GM12878 (cell line): ENCODE results near the gene GNAI2. TPM values are rescaled to one million over a fixed set of nuclear protein-coding genes. Genes with fewer than 3 reads are reported as not detected.

Source experiments
- ATAC-seq: fragments of 200-7000 bp; cut with Tn5 transposase; 3 replicates; pipeline ENCODE4 v1.9.1; 2020; ENCODE audit warnings: mild to moderate bottlenecking, moderate library complexity
- BruUV-seq: library from RNA; stranded (reverse); fragments of 400-500 nt; replicated peaks from 2 replicates; lab custom pipeline; 2021; lab: Mats Ljungman, UMichigan
- CTCF ChIA-PET: fragments of 300-600 bp; sonication (Branson Sonifier 250); formaldehyde crosslinking; extraction: SDS; loops from one replicate; lab custom pipeline; 2021; ENCODE audit warnings: inconsistent platforms; lab: Yijun Ruan, JAX
- POLR2A ChIA-PET: fragments of 350-600 bp; formaldehyde crosslinking; extraction: SDS; loops from one replicate; lab custom pipeline; 2021; ENCODE audit warnings: inconsistent platforms; lab: Charles Lee
- RAD21 ChIA-PET: fragments of 300-600 bp; sonication (Branson Sonifier 250); formaldehyde crosslinking; loops from one replicate; lab custom pipeline; 2023; ENCODE audit warnings: antibody characterized with exemption; ENCODE audit not compliant: unreplicated experiment; lab: Charles Lee
- SMC1A ChIA-PET: fragments of 300-600 bp; sonication (Branson Sonifier 250); formaldehyde crosslinking; loops from one replicate; lab custom pipeline; 2023; ENCODE audit not compliant: unreplicated experiment, uncharacterized antibody; lab: Charles Lee
- DNase-seq: peaks from one replicate; pipeline ENCODE4 v3.0.0-alpha.2; 2011; ENCODE audit warnings: low read depth, low spot score
- FAIRE-seq: peaks from 3 replicates; lab custom pipeline; 2011; peaks lifted over from hg19 to GRCh38; lab: Jason Lieb, UNC
- H2AFZ ChIP-seq: 2 replicates; pipeline ENCODE4 v1.6.0; 2011; ENCODE audit warnings: low read depth, low read length, control low read depth; ENCODE audit not compliant: control insufficient read depth
- H3K27ac ChIP-seq: 2 replicates; pipeline ENCODE4 v1.5.1; 2011; ENCODE audit warnings: control low read depth; ENCODE audit not compliant: control insufficient read depth, insufficient read depth
- H3K27me3 ChIP-seq, 2 experiments: replicated peaks in 1 of 2; 2 replicates each; pipeline versions ENCODE4 v1.6.0 to v1.6.1; 2011; ENCODE audit warnings: low read length in 1 of 2; ENCODE audit not compliant: control insufficient read depth in 2 of 2, insufficient read depth in 2 of 2
- H3K36me3 ChIP-seq, 2 experiments: 2 replicates each; pipeline ENCODE4 v1.5.1; 2011; ENCODE audit warnings: low read length in 1 of 2; ENCODE audit not compliant: control insufficient read depth in 2 of 2, insufficient read depth in 2 of 2
- H3K4me1 ChIP-seq: 2 replicates; pipeline ENCODE4 v1.6.1; 2011; ENCODE audit warnings: mild to moderate bottlenecking, low read length, moderate library complexity, mixed read lengths; ENCODE audit not compliant: control insufficient read depth, insufficient read depth
- H3K4me2 ChIP-seq: 2 replicates; pipeline ENCODE4 v1.6.0; 2011; ENCODE audit warnings: control low read depth; ENCODE audit not compliant: control insufficient read depth, insufficient read depth
- H3K4me3 ChIP-seq: fragments of 200-600 bp; sonication (generic); 2 replicates; pipeline ENCODE4 v1.5.1; 2016
- H3K79me2 ChIP-seq: 2 replicates; pipeline ENCODE4 v1.6.0; 2011; ENCODE audit warnings: low read length; ENCODE audit not compliant: control insufficient read depth, insufficient read depth
- H3K9ac ChIP-seq: 2 replicates; pipeline ENCODE4 v1.8.0; 2011; ENCODE audit warnings: low read length, control low read depth, mixed read lengths; ENCODE audit not compliant: control insufficient read depth, insufficient read depth
- H3K9me3 ChIP-seq: replicated peaks from 3 replicates; pipeline ENCODE4 v1.5.1; 2011; ENCODE audit warnings: mild to moderate bottlenecking, low read length; ENCODE audit not compliant: control insufficient read depth, insufficient read depth
- H4K20me1 ChIP-seq: 2 replicates; pipeline ENCODE4 v1.6.0; 2011; ENCODE audit not compliant: control insufficient read depth, insufficient read depth
- BACH1 ChIP-seq: fragments of 450-650 bp; IDR thresholded peaks from 2 replicates; pipeline ENCODE4 v1.6.1; 2017; ENCODE audit warnings: mild to moderate bottlenecking, borderline replicate concordance
- BCLAF1 ChIP-seq: fragments of 450-650 bp; IDR thresholded peaks from 2 replicates; pipeline ENCODE4 v1.6.1; 2017; ENCODE audit warnings: antibody characterized with exemption, mild to moderate bottlenecking, moderate library complexity
- MXI1 ChIP-seq: fragments of 150-350 bp; IDR thresholded peaks from 2 replicates; pipeline ENCODE4 v1.6.1; 2011; ENCODE audit warnings: low read depth, mild to moderate bottlenecking, inconsistent platforms, low read length, improper control_type of control experiment
- NBN ChIP-seq: fragments of 450-650 bp; IDR thresholded peaks from 2 replicates; pipeline ENCODE4 v1.6.1; 2016
- NRF1 ChIP-seq: conservative IDR thresholded peaks from 2 replicates; pipeline ENCODE4 v1.6.1; 2011; ENCODE audit warnings: mild to moderate bottlenecking, low read depth, low read length, improper control_type of control experiment
- RELB ChIP-seq: fragments of 450-650 bp; IDR thresholded peaks from 2 replicates; pipeline ENCODE4 v1.6.1; 2017; ENCODE audit warnings: low read depth, mild to moderate bottlenecking, moderate library complexity
- SPI1 ChIP-seq: IDR thresholded peaks from 2 replicates; pipeline ENCODE4 v1.6.1; 2011; ENCODE audit warnings: low read depth, mild to moderate bottlenecking, low read length, moderate library complexity, borderline replicate concordance; ENCODE audit not compliant: insufficient read depth
- TBL1XR1 ChIP-seq: IDR thresholded peaks from 2 replicates; pipeline ENCODE4 v1.6.1; 2012; ENCODE audit warnings: low read depth, low read length, improper control_type of control experiment
- ZSCAN29 ChIP-seq: fragments of 450-650 bp; IDR thresholded peaks from 2 replicates; pipeline ENCODE4 v1.6.1; 2017; ENCODE audit warnings: mild to moderate bottlenecking, moderate library complexity
- WGBS: methylation state at CpG from one replicate; pipeline ENCODE4 v1.1.6; 2016; ENCODE audit warnings: low lambda C conversion rate; ENCODE audit not compliant: insufficient replicate concordance, insufficient coverage; ENCODE audit errors: missing lambda C conversion rate; 5-methylcytosine and 5-hydroxymethylcytosine counted together
- in situ Hi-C: fragments of 300-500 bp; cut with MboI; formaldehyde crosslinking; loops from 9 replicates; pipeline ENCODE4 v1.14.3; 2018; ENCODE audit warnings: mixed read lengths
- intact Hi-C: fragments of 100-400 bp; cut with micrococcal nuclease; formaldehyde crosslinking; loops from one replicate; pipeline ENCODE4 v1.14.2; 2022; ENCODE audit not compliant: unreplicated experiment
- polyA plus RNA-seq, 11 experiments: library from polyadenylated mRNA; depleted of rRNA in 4 of 11; unstranded in 6 of 11; stranded (reverse) in 5 of 11; fragments of >200 nt; fragmentation: Nextera tagmentation in 4 of 11; fragmentation: Illumina TruSeq in 1 of 11; extraction: Ambion mirVana in 4 of 11; extraction: Trizol in 1 of 11; gene quantifications; 1 replicate in 1 of 11; 2 replicates in 10 of 11; pipeline versions ENCODE4 v1.2.1 to v1.2.3, GENCODE V29; 2011 to 2016; ENCODE audit warnings: inconsistent platforms in 2 of 11, missing spikeins in 2 of 11, low read depth in 1 of 11
- total RNA-seq, 4 experiments: library from RNA; depleted of rRNA in 3 of 4; stranded (reverse); fragments of >200 nt in 3 of 4; fragmentation: Illumina TruSeq in 1 of 4; extraction: Trizol in 1 of 4; gene quantifications; 2 replicates each; pipeline versions ENCODE4 v1.2.1 to v1.2.3, GENCODE V29; 2013 to 2021

The GNAI2 gene
- total and polyA plus RNA-seq, 10 of the 15 experiments (the other 5 are each of a cell fraction or from before 2014, with no cell fraction given) = 5.0 to 346 (median 237) TPM

GRCh38 chr3:50265571-50265970 lies 29.6 kb downstream of the GNAI2 start:
- Histone ChIP-seq H3K27me3 (peaks cover 0 to 4% of the 10 kb centered on the region in 2 experiments; a peak in 1 of 4 replicates), H3K27ac (no peak overlapping the region), H3K4me1 (peaks cover 6% of the 10 kb centered on the region), H3K9ac (no peak overlapping the region), H3K79me2 (no peaks in the 10 kb centered on the region), H4K20me1 (no peaks in the 10 kb centered on the region), H3K4me3 (no peak overlapping the region), H2AFZ (no peak overlapping the region), H3K4me2 (no peak overlapping the region), H3K36me3 (no peaks in the 10 kb centered on the region), H3K9me3 (no peaks in the 10 kb centered on the region)
- TF ChIP-seq BACH1 (no peak), BCLAF1 (no peak)
- DNase-seq (no peak), FAIRE-seq (no peak), ATAC-seq (no peak)
- ChIA-PET RAD21 (no interaction called here), POLR2A (no interaction called here), CTCF (no interaction called here), SMC1A (no interaction called here)
- BruUV-seq = no TSS peak
- WGBS = 0% methylated on average over 1 of the region's 1 CpG
- intact Hi-C loops = no loop called here
- in situ Hi-C loops = no loop called here

- no peak for TF ChIP-seq MXI1
- no peak for TF ChIP-seq ZSCAN29
- no peak for TF ChIP-seq NRF1
- no peak for TF ChIP-seq SPI1
- TF ChIP-seq RELB = no peak
- TF ChIP-seq TBL1XR1 = no peak
- no peak for TF ChIP-seq NBN
- Histone ChIP-seq H3K4me1 (peaks cover 1% of the 10 kb centered on the region), H3K9ac (no peak overlapping the region), H4K20me1 (no peaks in the 10 kb centered on the region), H3K9me3 (no peaks in the 10 kb centered on the region), H3K79me2 (no peaks in the 10 kb centered on the region), H3K27ac (no peak overlapping the region), H3K27me3 (peaks cover 0 to 4% of the 10 kb centered on the region in 2 experiments; a peak in 1 of 4 replicates), H3K36me3 (no peaks in the 10 kb centered on the region), H2AFZ (no peak overlapping the region), H3K4me3 (no peak overlapping the region), H3K4me2 (no peak overlapping the region)
- CTCF ChIA-PET = interaction anchor here (1.9 kb wide), 1 partner anchor 39 kb away, joined by 6 read pairs; no protein-coding TSS in a partner anchor
- FAIRE-seq (no peak), ATAC-seq (no peak), DNase-seq (no peak)
- in situ Hi-C loops = no loop called here
- 36% methylated on average over 6 of the region's 6 CpGs for WGBS
- BruUV-seq = no TSS peak
- SMC1A ChIA-PET = no interaction called here
- RAD21 ChIA-PET = no interaction called here
- intact Hi-C loops = no loop called here
- POLR2A ChIA-PET = no interaction called here
Measured at GRCh38 chr3:50266017-50266416, 30.0 kb downstream of the GNAI2 start.
